ENCODE data around the gene KLF7.

The KLF7 gene

GRCh38 chr2:207138627-207139297, 27.0 kb downstream of the KLF7 start:
- H3K36me3 ChIP-seq (ENCODE audit: control insufficient read depth, low read length) = no peaks in the 10 kb centered on the region
- H3F3A ChIP-seq (ENCODE audit: control insufficient read depth, insufficient read depth) = no peaks in the 10 kb centered on the region
- H3K9me2 ChIP-seq (replicated peaks; ENCODE audit: control insufficient read depth, low read length) = no peaks in the 10 kb centered on the region
- H3K79me2 ChIP-seq (ENCODE audit: control insufficient read depth, low read length) = no peaks in the 10 kb centered on the region
- no peak for TF ChIP-seq EZH2phosphoT487 (IDR thresholded peaks at IDR 0.05; ENCODE audit: borderline replicate concordance, low read length)
- no peak for TF ChIP-seq CTCF (IDR thresholded peaks at IDR 0.05; ENCODE audit: low read depth, low read length, poor library complexity, severe bottlenecking)
- peaks cover 7% of the 10 kb centered on the region; the same call in 1 of the 2 replicates for H3K27me3 ChIP-seq (ENCODE audit: control insufficient read depth, low read length)
- no peak overlapping the region for H3K4me3 ChIP-seq (ENCODE audit: low read length)
- no peak overlapping the region for H3K4me2 ChIP-seq (ENCODE audit: low read length)
- no peaks in the 10 kb centered on the region for H4K20me1 ChIP-seq (ENCODE audit: control insufficient read depth, insufficient read depth, low read depth, low read length)
- H3K4me1 ChIP-seq (ENCODE audit: control insufficient read depth, low read length) = no peaks in the 10 kb centered on the region
- H3K9me3 ChIP-seq (ENCODE audit: control insufficient read depth, insufficient read depth, low read length) = no peaks in the 10 kb centered on the region
- no peak overlapping the region for H3K27ac ChIP-seq (ENCODE audit: low read depth, low read length)

DNA sequence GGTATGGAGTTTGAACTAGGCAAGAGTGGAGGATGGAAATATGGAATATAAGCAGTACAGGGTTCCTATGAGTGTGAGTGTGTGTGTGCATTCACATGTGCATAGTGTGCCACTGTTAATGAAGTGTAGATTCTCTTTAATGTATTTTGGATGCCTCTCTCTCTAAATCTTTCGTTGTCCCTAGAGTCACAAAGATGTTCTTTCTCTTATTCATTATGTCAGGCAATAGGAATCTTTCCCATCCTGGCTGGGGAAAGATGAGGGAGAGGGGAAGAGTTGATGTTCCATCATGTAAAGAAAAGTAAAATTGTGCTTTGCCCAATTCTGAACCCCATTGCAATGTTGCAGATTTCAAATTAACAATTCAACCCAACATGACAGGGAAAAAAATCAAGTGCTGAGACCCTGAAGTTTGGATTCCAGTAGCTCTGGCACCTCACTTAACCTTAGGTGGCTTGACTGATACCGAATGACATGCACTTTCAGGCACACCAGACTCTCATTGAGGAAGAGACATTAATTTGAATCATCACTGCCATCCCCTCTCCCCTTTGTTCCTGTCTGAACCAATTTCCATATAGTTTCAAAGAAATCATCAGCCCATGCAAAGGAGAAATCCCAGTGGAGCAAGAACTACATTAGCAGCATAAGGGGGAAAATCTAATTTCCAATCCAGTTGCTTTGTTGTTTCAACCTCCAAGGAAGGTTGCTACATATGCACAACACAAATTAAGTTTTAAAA, 28.0 kb downstream of the KLF7 start:
- no peak for TF ChIP-seq CTCF (IDR thresholded peaks at IDR 0.05; ENCODE audit: low read depth, low read length, poor library complexity, severe bottlenecking)
- TF ChIP-seq EZH2phosphoT487 (IDR thresholded peaks at IDR 0.05; ENCODE audit: borderline replicate concordance, low read length) = no peak
- no peaks in the 10 kb centered on the region for H3K4me1 ChIP-seq (ENCODE audit: control insufficient read depth, low read length)

GRCh38 chr2:207136874-207137273, 28.9 kb downstream of the KLF7 start:
- TF ChIP-seq EZH2phosphoT487 (IDR thresholded peaks at IDR 0.05; ENCODE audit: borderline replicate concordance, low read length) (no peak), CTCF (IDR thresholded peaks at IDR 0.05; ENCODE audit: low read depth, low read length, poor library complexity, severe bottlenecking) (no peak)
- no peaks in the 10 kb centered on the region for H3F3A ChIP-seq (ENCODE audit: control insufficient read depth, insufficient read depth)
- H3K9me2 ChIP-seq (replicated peaks; ENCODE audit: control insufficient read depth, low read length) = no peaks in the 10 kb centered on the region
- no peak overlapping the region for H3K4me2 ChIP-seq (ENCODE audit: low read length)
- H4K20me1 ChIP-seq (ENCODE audit: control insufficient read depth, insufficient read depth, low read depth, low read length) = no peaks in the 10 kb centered on the region
- no peak overlapping the region for H3K4me3 ChIP-seq (ENCODE audit: low read length)
- no peaks in the 10 kb centered on the region for H3K36me3 ChIP-seq (ENCODE audit: control insufficient read depth, low read length)
- H3K4me1 ChIP-seq (ENCODE audit: control insufficient read depth, low read length) = no peaks in the 10 kb centered on the region
- no peaks in the 10 kb centered on the region for H3K79me2 ChIP-seq (ENCODE audit: control insufficient read depth, low read length)
- 0 out of 2 replicates have a peak, but pooled peaks cover 3% of the 10 kb centered on the region for H3K27me3 ChIP-seq (ENCODE audit: control insufficient read depth, low read length)
- no peaks in the 10 kb centered on the region for H3K9me3 ChIP-seq (ENCODE audit: control insufficient read depth, insufficient read depth, low read length)
- H3K27ac ChIP-seq (ENCODE audit: low read depth, low read length) = no peak overlapping the region

More for the DNA sequence above, 28.0 kb downstream of the KLF7 start:
- Histone ChIP-seq H3K4me3 (ENCODE audit: low read length) (no peak overlapping the region), H3K9me3 (ENCODE audit: control insufficient read depth, insufficient read depth, low read length) (no peaks in the 10 kb centered on the region), H4K20me1 (ENCODE audit: control insufficient read depth, insufficient read depth, low read depth, low read length) (no peaks in the 10 kb centered on the region), H3F3A (ENCODE audit: control insufficient read depth, insufficient read depth) (no peaks in the 10 kb centered on the region), H3K4me2 (ENCODE audit: low read length) (no peak overlapping the region), H3K27me3 (ENCODE audit: control insufficient read depth, low read length) (peaks cover 6% of the 10 kb centered on the region; the same call in 1 of the 2 replicates), H3K36me3 (ENCODE audit: control insufficient read depth, low read length) (no peaks in the 10 kb centered on the region), H3K9me2 (replicated peaks; ENCODE audit: control insufficient read depth, low read length) (no peaks in the 10 kb centered on the region), H3K79me2 (ENCODE audit: control insufficient read depth, low read length) (no peaks in the 10 kb centered on the region), H3K27ac (ENCODE audit: low read depth, low read length) (no peak overlapping the region)

Measured in DOHH2 (cell line).